H9 (cell line): ENCODE data around the gene ARHGAP10. TPM values are rescaled to one million over a fixed set of nuclear protein-coding genes. Genes with fewer than 3 reads are reported as not detected.

Source experiments
- DNase-seq: peaks from one replicate; pipeline ENCODE4 v3.0.0-alpha.2; 2017
- H2AFZ ChIP-seq: one replicate; pipeline ENCODE4 v1.6.1; 2013; ENCODE audit warnings: mild to moderate bottlenecking, low read length, control low read depth, moderate library complexity
- H2AK5ac ChIP-seq: 2 replicates; pipeline ENCODE4 v1.6.1; 2013; ENCODE audit warnings: low read length, control low read depth, mixed read lengths; ENCODE audit not compliant: insufficient read length
- H2BK120ac ChIP-seq: one replicate; pipeline ENCODE4 v1.6.1; 2013; ENCODE audit warnings: low read depth, mild to moderate bottlenecking, low read length, control low read depth, inconsistent platforms; ENCODE audit not compliant: poor library complexity, severe bottlenecking
- H2BK12ac ChIP-seq: 2 replicates; pipeline ENCODE4 v1.6.1; 2013; ENCODE audit warnings: low read length, control low read depth, mixed read lengths, low read depth; ENCODE audit not compliant: insufficient read length
- H2BK15ac ChIP-seq: 2 replicates; pipeline ENCODE4 v1.6.1; 2013; ENCODE audit warnings: low read depth, low read length, control low read depth
- H2BK20ac ChIP-seq: one replicate; pipeline ENCODE4 v1.6.1; 2013; ENCODE audit warnings: low read depth, mild to moderate bottlenecking, low read length, control low read depth, inconsistent platforms; ENCODE audit not compliant: poor library complexity, severe bottlenecking
- H2BK5ac ChIP-seq: 2 replicates; pipeline ENCODE4 v1.6.1; 2013; ENCODE audit warnings: low read length, control low read depth, mixed read lengths; ENCODE audit not compliant: insufficient read length
- H3K14ac ChIP-seq: 2 replicates; pipeline ENCODE4 v1.6.1; 2013; ENCODE audit warnings: low read length, control low read depth; ENCODE audit not compliant: insufficient read depth
- H3K18ac ChIP-seq: 2 replicates; pipeline ENCODE4 v1.6.1; 2013; ENCODE audit warnings: low read depth, mild to moderate bottlenecking, mixed read lengths, low read length, control low read depth; ENCODE audit not compliant: insufficient read length
- H3K23ac ChIP-seq: 2 replicates; pipeline ENCODE4 v1.6.1; 2013; ENCODE audit warnings: low read length, control low read depth, mixed read lengths, low read depth; ENCODE audit not compliant: insufficient read length
- H3K23me2 ChIP-seq: 2 replicates; pipeline ENCODE4 v1.6.1; 2013; ENCODE audit warnings: low read depth, mild to moderate bottlenecking, mixed read lengths, low read length, control low read depth; ENCODE audit not compliant: insufficient read length, poor library complexity, severe bottlenecking
- H3K27ac ChIP-seq: 2 replicates; pipeline ENCODE4 v1.5.1; 2013; ENCODE audit warnings: low read length, control low read depth, mixed read lengths, low read depth; ENCODE audit not compliant: insufficient read length
- H3K27me3 ChIP-seq: 2 replicates; pipeline ENCODE4 v1.6.1; 2013; ENCODE audit warnings: low read length, control low read depth, inconsistent platforms; ENCODE audit not compliant: insufficient read depth
- H3K4ac ChIP-seq: 2 replicates; pipeline ENCODE4 v1.6.1; 2013; ENCODE audit warnings: low read depth, mild to moderate bottlenecking, control low read depth, inconsistent platforms, low read length, moderate library complexity
- H3K4me1 ChIP-seq: 2 replicates; pipeline ENCODE4 v1.6.1; 2013; ENCODE audit warnings: low read length, control low read depth, inconsistent platforms; ENCODE audit not compliant: insufficient read depth
- H3K4me2 ChIP-seq: 2 replicates; pipeline ENCODE4 v1.6.1; 2013; ENCODE audit warnings: low read length, control low read depth, mixed read lengths; ENCODE audit not compliant: insufficient read length, insufficient read depth
- H3K56ac ChIP-seq: 2 replicates; pipeline ENCODE4 v1.6.1; 2013; ENCODE audit warnings: low read depth, mild to moderate bottlenecking, mixed read lengths, low read length, control low read depth; ENCODE audit not compliant: insufficient read length
- H3K79me1 ChIP-seq: 2 replicates; pipeline ENCODE4 v1.6.1; 2013; ENCODE audit warnings: low read depth, mild to moderate bottlenecking, moderate library complexity, low read length, control low read depth, inconsistent platforms; ENCODE audit not compliant: insufficient read depth, poor library complexity, severe bottlenecking
- H3K79me2 ChIP-seq: 2 replicates; pipeline ENCODE4 v1.6.1; 2013; ENCODE audit warnings: low read length, control low read depth, inconsistent platforms; ENCODE audit not compliant: insufficient read depth
- H3K9ac ChIP-seq: 2 replicates; pipeline ENCODE4 v1.6.1; 2013; ENCODE audit warnings: low read length, control low read depth, mixed read lengths; ENCODE audit not compliant: insufficient read length; ENCODE audit errors: extremely low read depth
- H3K9me3 ChIP-seq: one replicate; pipeline ENCODE4 v1.6.1; 2013; ENCODE audit warnings: low read depth, low read length, inconsistent platforms; ENCODE audit not compliant: control insufficient read depth
- H3T11ph ChIP-seq: one replicate; pipeline ENCODE4 v1.6.1; 2013; ENCODE audit warnings: mild to moderate bottlenecking, low read length, control low read depth, inconsistent platforms
- H4K20me1 ChIP-seq: one replicate; pipeline ENCODE4 v1.6.1; 2013; ENCODE audit not compliant: control insufficient read depth, insufficient read length, insufficient read depth
- H4K5ac ChIP-seq: 2 replicates; pipeline ENCODE4 v1.6.1; 2013; ENCODE audit warnings: low read depth, mild to moderate bottlenecking, mixed read lengths, low read length, control low read depth; ENCODE audit not compliant: insufficient read length
- H4K8ac ChIP-seq: replicated peaks from 2 replicates; pipeline ENCODE4 v1.6.1; 2013; ENCODE audit warnings: low read length, control low read depth, mixed read lengths, low read depth; ENCODE audit not compliant: insufficient read length
- H4K91ac ChIP-seq: 2 replicates; pipeline ENCODE4 v1.6.1; 2013; ENCODE audit warnings: low read depth, mild to moderate bottlenecking, moderate library complexity, mixed read lengths, low read length, control low read depth; ENCODE audit not compliant: insufficient read length
- H3K27ac Mint-ChIP-seq, 3 experiments: 2 replicates in 2 of 3; 3 replicates in 1 of 3; pipeline ENCODE4 v1.8.0; 2020 to 2021; ENCODE audit warnings: mixed read lengths in 3 of 3, mild to moderate bottlenecking in 1 of 3, moderate library complexity in 1 of 3
- H3K27me3 Mint-ChIP-seq: 2 replicates; pipeline ENCODE4 v1.8.0; 2021; ENCODE audit warnings: low read depth, mild to moderate bottlenecking, moderate library complexity, mixed read lengths
- H3K36me3 Mint-ChIP-seq, 3 experiments: 2 replicates in 2 of 3; 3 replicates in 1 of 3; pipeline ENCODE4 v1.8.0; 2020 to 2021; ENCODE audit warnings: low read depth in 3 of 3, mixed read lengths in 3 of 3; ENCODE audit not compliant: insufficient read depth in 1 of 3
- H3K4me1 Mint-ChIP-seq, 2 experiments: 2 replicates each; pipeline ENCODE4 v1.8.0; 2020; ENCODE audit warnings: mixed read lengths in 2 of 2
- H3K4me3 Mint-ChIP-seq, 2 experiments: 2 replicates in 1 of 2; 3 replicates in 1 of 2; pipeline ENCODE4 v1.8.0; 2020 to 2021; ENCODE audit warnings: mild to moderate bottlenecking in 2 of 2, mixed read lengths in 2 of 2, moderate library complexity in 1 of 2
- H3K9me3 Mint-ChIP-seq, 2 experiments: 2 replicates in 1 of 2; 3 replicates in 1 of 2; pipeline ENCODE4 v1.8.0; 2020; ENCODE audit warnings: mild to moderate bottlenecking in 2 of 2, mixed read lengths in 2 of 2, moderate library complexity in 1 of 2
- CTCF ChIP-seq: fragments of 200-600 bp; sonication (generic); conservative IDR thresholded peaks from 3 replicates; pipeline ENCODE4 v1.8.0; 2021; ENCODE audit warnings: antibody characterized with exemption, mild to moderate bottlenecking
- WGBS: extraction: QIAGEN DNeasy Blood & Tissue Kit; methylation state at CpG from one replicate; pipeline ENCODE4 v1.1.7; 2013; ENCODE audit warnings: missing lambda C conversion rate, low lambda C conversion rate, mixed read lengths; ENCODE audit not compliant: insufficient read length; ENCODE audit errors: extremely low coverage; 5-methylcytosine and 5-hydroxymethylcytosine counted together
- total RNA-seq: library from RNA; stranded (reverse); gene quantifications from 2 replicates; pipeline ENCODE4 v1.2.1, GENCODE V29; 2021

The ARHGAP10 gene
- total RNA-seq, 1 experiment from 2014 or later, result 7.8 TPM

GRCh38 chr4:147899512-147899911 lies 167.6 kb downstream of the ARHGAP10 start:
- Histone ChIP-seq H3K23me2 (no peaks in the 10 kb centered on the region), H4K8ac (no peak overlapping the region), H2AK5ac (no peak overlapping the region), H2AFZ (no peak overlapping the region), H3K9me3 (no peaks in the 10 kb centered on the region), H2BK20ac (no peak overlapping the region), H3K14ac (no peak overlapping the region), H3K79me1 (no peaks in the 10 kb centered on the region), H3K27me3 (no peaks in the 10 kb centered on the region), H3K56ac (no peak overlapping the region), H3K4me2 (no peak overlapping the region), H3K4me1 (no peaks in the 10 kb centered on the region), H3K27ac (no peak overlapping the region), H4K91ac (no peak overlapping the region), H3K4ac (no peak overlapping the region), H2BK12ac (no peak overlapping the region), H3K23ac (no peak overlapping the region), H2BK120ac (no peak overlapping the region), H2BK15ac (no peak overlapping the region), H3K79me2 (no peaks in the 10 kb centered on the region), H3K9ac (no peak overlapping the region), H3K18ac (no peak overlapping the region), H3T11ph (no peak overlapping the region), H4K5ac (no peak overlapping the region), H4K20me1 (no peaks in the 10 kb centered on the region), H2BK5ac (no peak overlapping the region)
- Mint-ChIP-seq H3K36me3 (peaks cover 5 to 20% (median 13%) of the 10 kb centered on the region in 3 experiments; a peak in 6 of 7 replicates), H3K27me3 (no peaks in the 10 kb centered on the region), H3K4me1 (no peaks in the 10 kb centered on the region), H3K9me3 (peaks cover 20 to 21% of the 10 kb centered on the region in 2 experiments), H3K4me3 (no peak overlapping the region), H3K27ac (no peak overlapping the region)
- no peak for TF ChIP-seq CTCF
- DNase-seq, result no peak
- WGBS, result no CpG with 5 or more reads among the region's 2 CpGs
